Omental fat pad (tissue), 4 donors: ENCODE measurements around the gene TLE5. TPM values are rescaled to one million over a fixed set of nuclear protein-coding genes. Genes with fewer than 3 reads are reported as not detected.

ENCODE experiments used
- ATAC-seq: fragments of 150-250 bp; one replicate; pipeline ENCODE4 v1.9.1; 2016; ENCODE audit warnings: mild to moderate bottlenecking, moderate library complexity; ENCODE audit not compliant: low FRiP score
- DNase-seq: peaks from one replicate; pipeline ENCODE4 v3.0.0-alpha.2; 2019; ENCODE audit warnings: low spot score
- CTCF ChIP-seq, 3 donors: fragments of 450-650 bp; IDR thresholded peaks; one replicate each; pipeline ENCODE4 v1.5.1; 2016 to 2017; ENCODE audit warnings: antibody characterized with exemption in 3 of 3, mild to moderate bottlenecking in 3 of 3, moderate library complexity in 2 of 3
- total RNA-seq, 4 donors: library from RNA; depleted of rRNA; stranded (reverse); fragments of >200 nt; gene quantifications; one replicate each; pipeline ENCODE4 v1.1.0, GENCODE V29; 2016

The TLE5 gene, protein sequence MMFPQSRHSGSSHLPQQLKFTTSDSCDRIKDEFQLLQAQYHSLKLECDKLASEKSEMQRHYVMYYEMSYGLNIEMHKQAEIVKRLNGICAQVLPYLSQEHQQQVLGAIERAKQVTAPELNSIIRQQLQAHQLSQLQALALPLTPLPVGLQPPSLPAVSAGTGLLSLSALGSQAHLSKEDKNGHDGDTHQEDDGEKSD
- 100 to 1,000 TPM; 226 to 340 (median 261) TPM for total RNA-seq

DNA sequence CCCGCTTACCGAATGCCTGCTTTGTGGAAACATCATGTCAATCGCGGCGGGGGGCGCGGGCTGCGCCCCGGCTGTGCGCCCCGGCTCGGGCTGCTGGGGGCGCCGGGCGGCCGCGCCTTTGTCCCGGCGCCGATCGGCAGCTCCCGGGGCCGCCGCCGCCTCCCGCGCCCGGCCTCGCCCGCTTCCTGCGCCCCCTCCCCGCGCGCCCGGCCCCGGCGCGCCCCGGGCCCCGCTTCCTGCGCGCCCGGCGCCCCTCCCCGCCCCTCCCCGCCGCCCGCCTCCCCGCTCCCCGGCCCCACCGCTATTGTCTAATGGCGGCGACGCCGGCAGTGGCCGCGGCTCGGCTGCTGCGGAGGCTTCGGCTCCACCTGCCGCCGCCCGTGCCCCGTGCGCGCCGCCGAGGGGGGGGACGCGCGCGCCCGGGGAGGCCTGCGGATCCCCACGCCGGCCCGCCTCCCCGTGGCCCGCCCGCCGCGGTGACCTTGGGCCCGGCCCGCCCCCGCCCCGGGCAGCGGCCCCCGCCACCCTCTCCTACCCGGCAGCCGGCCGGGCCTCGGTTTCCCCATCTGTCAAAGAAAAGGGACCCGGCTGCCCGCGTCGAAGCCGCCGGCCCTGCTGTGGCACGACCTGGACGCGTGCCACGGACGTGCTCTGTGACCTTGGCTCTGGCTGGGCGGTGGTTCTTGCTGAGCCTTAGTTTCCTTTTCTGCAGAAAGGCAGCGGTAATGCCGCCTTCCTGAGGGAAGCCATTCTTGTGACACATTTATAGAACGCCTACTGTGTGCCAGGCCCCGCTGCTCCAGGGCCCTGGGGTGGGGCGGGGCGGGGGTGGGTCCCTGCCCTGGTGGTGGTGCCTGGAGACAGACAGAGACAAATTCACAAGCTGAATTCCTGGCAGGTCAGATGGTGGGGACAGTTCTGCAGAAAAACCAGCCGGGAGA, at the start of gene TLE5:
TSS of gene TLE5 (minus strand) at position 331 of the 941 bp plus-strand sequence. CDS start at position 36, 295 bp downstream.
- TF ChIP-seq CTCF (IDR thresholded peaks at IDR 0.05) = no peak
- ATAC-seq (peak; percentile 45), DNase-seq (no peak)

DNA sequence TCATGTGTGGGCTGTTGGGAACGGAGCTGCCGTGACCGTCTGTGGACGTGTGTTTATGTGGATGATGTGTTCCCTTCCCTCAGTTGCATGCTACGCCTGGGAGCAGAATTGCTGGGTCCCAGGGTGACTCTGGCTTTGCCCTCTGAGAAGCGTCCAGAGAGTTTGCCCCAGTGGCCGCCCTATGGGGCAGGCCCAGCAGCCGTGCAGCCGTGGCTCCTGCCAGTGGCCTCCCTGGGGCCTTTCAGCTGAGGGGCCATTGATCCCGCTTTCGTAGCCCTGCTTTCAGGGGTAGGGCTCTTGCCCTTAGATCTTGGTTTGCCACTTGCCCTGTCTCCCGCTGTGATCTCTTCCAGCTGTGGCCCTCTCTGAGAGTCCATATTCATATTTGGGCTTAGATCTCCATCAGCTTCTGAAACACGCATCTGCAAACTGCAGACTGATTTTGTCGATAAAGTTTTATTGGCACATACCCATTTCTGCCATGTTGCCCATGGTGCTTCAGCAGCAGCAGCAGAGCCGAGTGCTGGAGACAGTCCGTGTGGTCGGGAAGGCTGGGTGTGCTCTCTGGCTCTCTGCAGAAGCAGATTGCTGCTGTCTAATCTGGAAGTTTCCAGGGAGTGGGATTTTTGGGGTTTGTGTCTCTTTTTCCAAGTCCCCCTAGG, 49.4 kb upstream of the TLE5 start:
- no peak for TF ChIP-seq CTCF (IDR thresholded peaks at IDR 0.05)

DNA sequence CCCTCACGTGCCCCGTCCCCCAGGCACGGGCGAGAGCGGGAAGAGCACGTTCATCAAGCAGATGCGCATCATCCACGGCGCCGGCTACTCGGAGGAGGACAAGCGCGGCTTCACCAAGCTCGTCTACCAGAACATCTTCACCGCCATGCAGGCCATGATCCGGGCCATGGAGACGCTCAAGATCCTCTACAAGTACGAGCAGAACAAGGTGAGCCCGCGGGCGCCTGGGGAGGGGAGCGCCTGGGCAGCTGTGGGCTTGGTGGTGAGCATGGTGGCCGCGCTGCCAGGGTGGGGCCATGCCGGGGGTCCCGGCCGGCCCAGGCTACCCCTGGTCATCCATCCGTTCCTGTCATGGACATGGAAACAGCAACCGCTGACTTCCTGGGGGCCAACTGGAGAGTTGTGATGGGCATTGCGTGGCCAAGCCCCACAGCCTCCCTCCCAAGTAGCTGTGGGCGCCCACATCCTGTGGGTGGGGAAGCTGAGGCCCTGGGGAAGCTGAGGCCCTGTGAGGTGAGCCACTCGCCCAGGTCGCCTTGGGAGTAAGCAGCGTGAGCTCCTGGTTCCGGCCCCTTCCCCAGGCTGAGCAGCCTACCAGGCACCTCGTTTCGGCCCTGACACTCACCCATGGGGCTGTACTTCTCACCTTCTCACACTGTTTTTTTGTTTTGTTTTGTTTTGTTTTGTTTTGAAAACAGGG, 48.0 kb upstream of the TLE5 start:
- no peak for DNase-seq
- ATAC-seq = no peak
- TF ChIP-seq CTCF (IDR thresholded peaks at IDR 0.05) = no peak

More for the DNA sequence above, 49.4 kb upstream of the TLE5 start:
- ATAC-seq (no peak), DNase-seq (no peak)

GRCh38 chr19:3109491-3109890, 47.2 kb upstream of the TLE5 start:
- no peak for TF ChIP-seq CTCF (IDR thresholded peaks at IDR 0.05)
- no peak for DNase-seq

DNA sequence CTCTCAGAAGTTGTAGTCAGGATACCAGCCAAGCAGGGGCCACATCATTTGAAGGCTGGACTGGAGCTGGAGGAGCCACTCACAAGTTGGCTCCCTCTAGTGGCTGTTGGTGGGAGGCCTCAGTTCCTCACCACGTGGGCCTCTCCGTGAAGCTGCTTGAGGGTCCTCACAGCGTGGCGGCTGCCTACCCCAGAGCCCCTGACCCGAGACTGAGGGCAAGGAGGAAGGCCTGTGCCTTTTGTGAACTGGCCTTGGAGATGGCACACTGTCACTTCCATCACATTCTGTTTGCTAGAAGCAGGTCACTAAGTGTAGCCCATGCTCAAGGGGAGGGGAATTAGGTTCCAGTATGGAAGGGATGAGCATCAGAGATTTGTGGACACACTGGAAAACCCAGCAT, 46.5 kb upstream of the TLE5 start:
- TF ChIP-seq CTCF (IDR thresholded peaks at IDR 0.05) = peak in 1 of 3 donors; percentile 42
- peak; percentile 52 for DNase-seq
- peak; percentile 44 for ATAC-seq

More at GRCh38 chr19:3109491-3109890, 47.2 kb upstream of the TLE5 start:
- ATAC-seq = no peak

GRCh38 chr19:3107658-3108057, 45.4 kb upstream of the TLE5 start:
- no peak for TF ChIP-seq CTCF (IDR thresholded peaks at IDR 0.05)
- no peak for DNase-seq
- no peak for ATAC-seq
